Measurements from ENCODE around the gene LGALS8.

Gene LGALS8

GRCh38 chr1:236589531-236589930, 65.7 kb downstream of the LGALS8 start:
- no peak overlapping the region for H3K4me3 ChIP-seq (replicated peaks; ENCODE audit: low read depth, low read length)
- no peak for DNase-seq (ENCODE audit: low read depth)
- TF ChIP-seq CTCF (IDR thresholded peaks at IDR 0.05; ENCODE audit: low read length, missing control alignments) = no peak

GRCh38 chr1:236590553-236591150, 66.9 kb downstream of the LGALS8 start:
- TF ChIP-seq CTCF (IDR thresholded peaks at IDR 0.05; ENCODE audit: low read length, missing control alignments) = no peak
- no peak for DNase-seq (ENCODE audit: low read depth)
- no peak overlapping the region for H3K4me3 ChIP-seq (replicated peaks; ENCODE audit: low read depth, low read length)

GRCh38 chr1:236602171-236602570, 78.4 kb downstream of the LGALS8 start:
- no peak for TF ChIP-seq CTCF (IDR thresholded peaks at IDR 0.05; ENCODE audit: low read length, missing control alignments)
- no peak for DNase-seq (ENCODE audit: low read depth)
- no peak overlapping the region for H3K4me3 ChIP-seq (replicated peaks; ENCODE audit: low read depth, low read length)

Measured in fibroblast of pulmonary artery (primary cell).